ENCODE data around the gene ARHGAP22.

The ARHGAP22 gene

GRCh38 chr10:48474765-48475365 lies 130.0 kb downstream of the ARHGAP22 start:
- no peak for DNase-seq

DNA sequence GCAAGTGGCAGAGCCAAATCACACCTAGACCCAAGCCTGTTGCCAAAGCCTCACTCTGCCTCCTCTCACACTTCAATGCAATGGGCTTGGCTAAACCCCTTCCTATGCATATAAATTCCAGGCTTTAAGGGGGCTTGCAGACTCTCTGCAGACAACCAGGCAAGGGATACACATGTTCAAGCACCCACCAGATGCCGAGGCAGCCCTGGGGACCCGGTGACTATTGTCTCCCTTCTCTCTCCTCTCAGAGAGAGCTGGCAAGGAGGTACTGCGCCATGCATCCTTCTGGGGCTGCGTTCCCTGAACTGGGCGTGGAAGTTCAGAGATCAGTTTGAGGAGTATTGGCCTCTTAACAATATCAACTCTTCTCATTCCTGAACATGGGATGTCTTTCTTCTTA lies 131.2 kb downstream of the ARHGAP22 start:
- DNase-seq = no peak

GRCh38 chr10:48472501-48473069 lies 132.3 kb downstream of the ARHGAP22 start:
- DNase-seq = no peak

DNA sequence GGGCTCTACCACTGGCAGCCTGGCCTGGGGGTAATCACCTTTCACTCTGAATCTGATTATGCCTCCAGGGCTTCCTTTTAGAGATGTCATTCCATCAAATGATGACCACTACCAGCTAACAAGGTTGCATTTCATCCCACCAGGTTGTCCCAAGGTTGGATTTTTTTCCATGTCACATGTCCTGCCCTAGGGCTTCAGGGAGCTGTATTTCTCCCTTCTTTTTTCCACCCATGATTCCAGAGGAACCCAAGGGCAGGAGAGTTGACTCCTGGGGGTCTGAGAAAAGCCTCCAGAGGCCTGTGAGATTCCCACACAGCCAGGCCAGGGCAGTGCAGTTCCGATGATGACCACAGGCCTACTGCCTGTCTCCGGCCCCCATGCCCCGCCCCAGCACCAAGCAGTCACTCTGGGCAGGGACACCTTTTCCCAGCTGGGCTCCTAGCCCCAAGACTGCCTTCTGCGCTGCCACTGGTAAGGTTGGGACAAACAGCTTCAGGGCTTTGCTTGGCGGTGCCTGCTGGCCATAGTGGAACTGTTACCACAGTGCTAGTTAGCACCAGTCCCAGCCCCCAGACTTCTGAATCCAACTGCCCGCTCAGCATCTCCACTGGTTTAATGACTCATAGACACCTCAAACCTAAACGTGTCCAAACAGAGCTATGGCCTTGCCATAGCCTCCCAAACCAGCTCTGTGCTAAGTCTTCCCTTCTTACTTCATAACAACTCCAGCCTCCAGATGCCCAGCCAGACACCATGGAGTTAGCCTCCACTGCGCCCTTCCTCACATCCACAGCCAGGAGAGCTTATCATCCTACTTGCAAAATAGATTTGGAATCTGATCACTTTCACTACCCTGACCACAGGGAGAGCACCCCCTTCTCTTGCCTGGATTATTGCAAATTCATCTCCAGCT lies 133.7 kb downstream of the ARHGAP22 start:
- no peak for DNase-seq

DNA sequence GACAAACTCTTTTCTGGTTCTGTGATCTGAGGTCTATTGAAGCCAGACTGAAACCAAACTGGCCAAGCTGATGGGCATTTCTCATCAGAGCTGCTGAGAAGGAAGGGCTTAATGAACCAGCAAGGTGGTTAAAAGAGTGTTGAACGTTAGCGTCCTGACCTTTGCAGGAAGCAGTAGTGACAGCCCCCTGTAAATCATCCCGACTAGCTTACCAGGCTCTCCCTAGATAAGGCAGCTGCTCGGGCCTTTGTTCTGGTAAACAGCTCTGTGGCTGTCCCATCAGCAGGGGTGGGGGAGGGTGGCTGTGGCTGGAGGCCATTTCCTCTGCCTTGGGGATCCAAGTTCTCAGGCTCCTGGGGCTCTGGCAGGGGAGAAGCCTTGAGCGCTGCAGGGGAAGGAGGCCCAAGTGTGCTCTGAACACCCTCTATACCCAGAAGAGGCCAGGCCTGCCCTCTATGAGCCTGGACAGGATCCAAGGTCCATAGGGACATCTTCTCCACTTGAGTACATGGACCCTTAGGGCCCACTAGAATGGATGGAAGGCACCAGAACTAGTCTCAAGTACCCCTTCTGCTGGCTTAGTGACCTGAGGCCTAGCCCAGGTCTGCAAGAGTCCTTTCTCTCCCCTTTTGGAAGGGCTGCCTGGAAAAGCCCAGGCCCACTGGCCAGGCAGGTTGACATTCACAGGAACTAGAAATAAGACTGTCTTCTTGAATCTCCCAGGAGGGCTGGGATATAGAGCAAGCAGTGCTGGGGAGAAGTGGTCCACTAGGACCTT lies 134.6 kb downstream of the ARHGAP22 start:
- no peak for DNase-seq

DNA sequence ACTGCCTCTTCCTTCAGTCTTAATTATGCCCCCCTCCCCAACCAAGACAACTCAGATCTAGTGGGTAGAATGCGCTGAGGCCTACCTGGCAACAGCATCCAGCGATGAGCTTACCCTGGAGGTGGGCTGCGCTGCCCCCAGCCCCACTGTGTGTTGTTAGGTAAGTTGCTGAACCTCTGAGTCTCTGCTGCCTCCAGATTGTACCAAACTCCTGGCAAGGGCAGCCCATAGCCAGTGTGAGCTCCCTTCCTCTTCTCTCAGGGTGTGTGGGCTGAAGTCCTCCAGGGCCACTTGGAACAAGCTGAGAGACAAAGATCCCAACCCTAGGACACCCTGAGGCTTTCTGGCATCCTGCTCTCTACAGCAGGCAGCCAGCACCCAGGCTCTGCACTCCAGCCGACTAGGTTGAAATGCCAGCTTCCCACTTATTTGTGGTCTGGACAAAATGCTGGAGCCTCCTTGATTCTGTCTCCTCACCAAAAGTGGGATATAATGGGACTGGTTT lies 135.3 kb downstream of the ARHGAP22 start:
- no peak for DNase-seq

GRCh38 chr10:48468866-48469511 lies 135.9 kb downstream of the ARHGAP22 start:
- no peak for DNase-seq

GRCh38 chr10:48468130-48468790 lies 136.6 kb downstream of the ARHGAP22 start:
- no peak for DNase-seq

DNA sequence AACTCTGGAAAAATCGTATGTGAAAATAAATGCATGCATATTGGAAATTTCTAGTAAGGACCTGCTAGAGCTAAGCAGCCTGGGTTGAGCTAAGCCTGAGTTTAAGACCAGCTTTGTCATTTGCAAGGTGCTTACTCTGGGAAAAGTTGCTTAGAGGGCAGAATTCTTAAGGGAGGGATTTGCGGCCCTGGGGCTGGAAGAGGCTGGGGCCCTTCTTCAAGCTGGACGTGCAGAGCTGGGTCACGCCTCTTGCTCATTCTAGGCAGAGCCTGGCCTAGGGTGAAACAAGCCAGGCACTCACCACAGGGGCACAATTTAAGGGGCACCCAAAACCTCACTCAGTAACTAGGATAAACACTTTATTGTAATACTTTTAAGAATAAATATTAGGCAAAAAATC lies 137.2 kb downstream of the ARHGAP22 start:
- DNase-seq = no peak

DNA sequence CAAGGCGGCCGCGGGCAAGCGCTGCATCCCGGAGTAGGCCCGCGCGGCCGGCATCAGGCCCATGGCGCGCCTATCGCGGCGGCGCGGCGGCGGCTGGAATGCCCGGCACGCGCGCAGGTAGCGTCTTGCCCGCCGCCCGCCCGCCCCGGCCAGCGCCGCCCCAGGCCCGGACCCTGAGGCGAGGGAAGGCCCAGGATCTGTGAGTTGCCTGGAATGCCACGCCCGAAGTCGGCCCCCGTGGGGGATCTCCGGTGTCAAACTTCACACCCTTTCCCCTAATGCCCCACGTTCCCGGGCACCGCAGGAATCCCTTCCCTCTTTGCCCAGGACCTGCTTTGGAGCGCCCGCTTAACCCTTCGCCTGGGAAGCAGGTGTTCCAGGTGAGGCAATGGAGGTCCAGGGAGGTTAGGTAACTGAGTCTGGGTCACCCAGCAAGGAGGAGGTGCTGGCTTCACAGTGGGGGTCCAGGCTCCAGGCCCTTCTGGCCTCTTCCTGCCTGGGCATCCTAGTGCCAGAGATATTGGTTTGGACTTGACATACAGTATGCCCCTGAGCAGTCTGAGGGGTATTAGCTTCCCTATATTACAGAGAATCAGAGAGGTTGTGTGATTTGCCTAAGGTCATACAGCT lies 138.1 kb downstream of the ARHGAP22 start:
- DNase-seq = no peak

GRCh38 chr10:48465860-48466521 lies 138.9 kb downstream of the ARHGAP22 start:
- DNase-seq = no peak

DNA sequence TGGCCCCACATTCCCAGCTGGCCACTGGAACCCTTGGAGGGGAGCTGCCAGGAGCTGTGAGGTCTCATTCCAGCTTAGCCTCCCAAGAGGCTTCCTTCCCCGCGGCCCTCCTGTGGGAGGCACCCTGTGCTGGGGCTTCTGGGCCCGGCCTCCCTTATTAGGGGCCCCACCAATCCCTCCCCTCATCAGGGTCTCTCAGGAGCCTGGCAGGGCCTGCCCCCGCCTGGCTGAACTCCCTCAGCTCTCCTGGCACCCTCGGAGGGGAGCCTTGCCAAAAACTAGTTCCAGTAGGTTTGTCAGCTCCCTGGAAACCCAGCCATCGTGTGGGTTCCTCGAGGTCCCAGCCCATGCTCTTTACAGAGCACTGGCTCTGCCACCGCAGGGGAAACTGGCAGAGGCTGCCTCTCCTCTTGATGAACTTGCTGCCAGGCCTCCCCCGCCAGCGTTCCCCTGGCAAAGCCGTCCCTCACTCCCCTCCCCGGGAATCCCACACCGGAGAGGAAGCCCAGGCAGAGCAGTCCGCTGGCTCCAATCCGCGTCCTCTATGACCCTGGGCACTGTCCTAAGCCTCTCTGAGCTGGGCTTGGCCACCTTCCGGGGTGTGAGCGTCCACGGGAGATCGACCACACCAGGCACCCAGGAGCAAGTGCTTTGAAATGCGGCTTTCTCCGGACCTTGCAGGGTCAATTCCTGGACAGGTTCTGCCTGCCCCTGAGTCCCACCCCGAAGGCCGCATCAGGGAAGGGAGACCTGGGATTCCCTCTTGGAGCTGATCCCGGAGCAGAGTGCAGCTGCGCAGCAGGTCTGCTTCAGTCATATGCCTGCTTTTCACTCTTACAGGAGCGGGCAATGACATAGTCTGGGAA lies 139.8 kb downstream of the ARHGAP22 start:
- peak; percentile 29 to 83 for DNase-seq

DNA sequence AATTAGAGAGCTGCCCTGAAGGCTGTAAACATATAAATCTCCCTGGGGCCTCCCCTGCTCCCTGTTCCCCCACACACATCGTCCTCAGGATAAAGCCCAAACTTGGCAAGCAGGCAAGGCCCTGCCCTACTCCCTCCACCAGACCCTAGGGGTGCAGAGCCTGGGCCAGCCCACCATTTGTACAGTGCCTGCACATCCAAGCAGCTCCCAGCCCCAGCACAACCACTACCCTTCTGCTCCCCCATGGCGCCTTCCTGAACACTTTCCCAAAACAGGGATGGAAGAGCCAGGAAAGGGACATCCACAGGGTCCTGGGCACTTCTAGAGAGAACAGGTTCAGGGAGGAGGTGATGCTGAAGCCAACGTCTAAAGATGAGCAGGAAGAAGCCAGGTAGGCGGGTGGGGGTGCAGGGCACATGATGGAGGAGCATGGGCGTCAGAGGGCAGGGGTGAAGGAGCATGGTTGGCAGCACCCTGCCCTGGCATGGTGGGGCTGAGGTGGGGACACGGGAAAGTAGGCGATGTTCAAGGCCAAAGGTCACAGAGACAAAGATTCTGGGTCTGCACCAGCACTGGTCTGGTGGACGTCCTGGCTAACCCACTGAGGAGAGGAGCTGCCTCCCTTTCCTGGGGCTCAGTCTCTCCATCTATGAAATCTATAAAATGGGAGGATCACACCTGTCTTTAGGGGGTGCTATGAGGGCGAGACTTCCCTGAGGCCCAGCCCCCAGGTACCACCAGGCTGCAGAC lies 140.6 kb downstream of the ARHGAP22 start:
- DNase-seq = no peak

GRCh38 chr10:48463318-48464003 lies 141.4 kb downstream of the ARHGAP22 start:
- peak in 1 of 2 experiments; percentile 16 for DNase-seq

GRCh38 chr10:48462482-48463020 lies 142.3 kb downstream of the ARHGAP22 start:
- DNase-seq = no peak

DNA sequence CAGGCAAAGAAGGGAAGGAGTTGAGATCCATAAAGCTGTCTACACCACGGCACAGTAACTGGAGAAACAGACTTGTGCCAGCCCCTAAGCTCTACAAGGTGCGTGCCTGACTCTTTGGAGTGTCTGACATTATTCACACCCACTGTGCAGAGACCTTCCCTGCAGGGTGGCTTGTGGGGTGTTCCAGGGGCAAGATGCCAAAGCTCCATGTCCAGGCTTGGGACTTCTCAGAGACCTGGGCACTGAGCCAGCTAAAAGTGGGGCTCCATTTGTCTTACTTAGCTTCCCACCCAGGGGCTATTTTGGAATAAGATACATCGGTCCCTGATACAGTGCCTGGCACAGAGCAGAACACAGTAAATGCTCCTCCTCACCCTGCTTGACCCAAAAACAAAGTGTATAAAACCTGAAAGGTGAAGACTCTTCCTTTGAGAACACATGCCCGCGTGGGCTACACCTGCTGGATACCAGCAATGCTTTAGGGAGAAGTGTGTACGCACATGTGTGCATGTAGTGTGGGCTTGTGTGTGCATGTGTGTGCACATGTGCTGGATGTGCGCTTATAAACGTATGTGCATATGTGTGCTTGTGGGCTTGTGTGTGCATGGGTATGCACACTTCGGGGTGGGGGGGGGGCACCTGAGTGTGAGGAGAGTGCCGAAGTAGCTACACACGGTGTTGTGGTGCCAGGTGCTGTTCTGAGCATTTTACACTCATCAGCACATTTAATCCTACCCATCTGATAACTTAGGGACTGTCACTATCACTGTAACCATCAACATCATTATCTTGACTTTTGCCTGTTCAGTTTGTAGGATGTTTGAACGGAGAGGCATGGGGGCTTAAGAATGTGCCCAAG lies 143.0 kb downstream of the ARHGAP22 start:
- no peak for DNase-seq

DNA sequence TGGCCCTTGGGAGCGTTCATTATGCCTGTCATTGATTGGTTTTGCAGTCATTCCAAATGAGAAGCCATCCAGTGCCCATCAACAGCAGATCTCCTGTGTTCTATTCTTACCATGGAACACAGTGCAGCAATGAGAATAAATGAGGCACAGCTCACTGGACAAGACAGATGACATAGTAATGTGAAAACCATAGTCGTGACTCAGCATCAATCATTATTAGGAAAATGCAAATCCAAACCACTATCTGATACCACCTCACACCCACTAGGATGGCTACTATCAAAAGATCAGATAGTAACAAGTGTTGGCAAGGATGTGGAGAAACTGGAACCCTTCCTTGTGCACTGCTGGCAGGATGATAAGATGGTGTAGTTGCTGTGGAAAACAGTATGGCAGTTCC lies 144.7 kb downstream of the ARHGAP22 start:
- no peak for DNase-seq
